A673 (cell line): Measurements from ENCODE around the gene ABCB6. TPM values are rescaled to one million over a fixed set of nuclear protein-coding genes. Genes with fewer than 3 reads are reported as not detected.

Experiments used
- BruUV-seq: library from RNA; stranded (reverse); fragments of 400-500 nt; replicated peaks from 2 replicates; lab custom pipeline; 2021; lab: Mats Ljungman, UMichigan
- CTCF ChIA-PET: fragments of 300-600 bp; sonication (Branson Sonifier 250); formaldehyde crosslinking; loops from one replicate; lab custom pipeline; 2022; ENCODE audit warnings: antibody characterized with exemption; lab: Charles Lee
- POLR2A ChIA-PET: fragments of 300-600 bp; sonication (Branson Sonifier 250); formaldehyde crosslinking; loops from one replicate; lab custom pipeline; 2022; ENCODE audit warnings: antibody characterized with exemption; ENCODE audit not compliant: low non-redundant PET; lab: Charles Lee
- DNase-seq: peaks from one replicate; pipeline ENCODE4 v3.0.0-alpha.2; 2015; ENCODE audit warnings: low spot score
- H3K27ac ChIP-seq: fragments of 200-600 bp; sonication (generic); 2 replicates; pipeline ENCODE4 v1.5.1; 2016; ENCODE audit warnings: mixed run types, low read depth, mild to moderate bottlenecking, mixed read lengths, antibody characterized with exemption, low read length; ENCODE audit not compliant: poor library complexity, severe bottlenecking
- H3K27me3 ChIP-seq: fragments of 200-600 bp; sonication (generic); replicated peaks from 2 replicates; pipeline ENCODE4 v1.6.1; 2017; ENCODE audit warnings: mixed run types, low read depth, mild to moderate bottlenecking, mixed read lengths, antibody characterized with exemption, low read length; ENCODE audit not compliant: insufficient read depth, poor library complexity
- H3K36me3 ChIP-seq: fragments of 200-600 bp; sonication (generic); 2 replicates; pipeline ENCODE4 v1.6.1; 2016; ENCODE audit warnings: mixed run types, mild to moderate bottlenecking, mixed read lengths, antibody characterized with exemption, low read length; ENCODE audit not compliant: insufficient read depth, poor library complexity, severe bottlenecking
- H3K4me1 ChIP-seq: fragments of 200-600 bp; sonication (generic); 2 replicates; pipeline ENCODE4 v1.6.1; 2017; ENCODE audit warnings: mixed run types, mild to moderate bottlenecking, mixed read lengths, antibody characterized with exemption, low read length; ENCODE audit not compliant: insufficient read depth, poor library complexity, severe bottlenecking
- H3K4me3 ChIP-seq: fragments of 200-600 bp; sonication (generic); 2 replicates; pipeline ENCODE4 v1.5.1; 2016; ENCODE audit warnings: low read depth, mixed run types, mild to moderate bottlenecking, mixed read lengths, low read length; ENCODE audit not compliant: poor library complexity, severe bottlenecking
- H3K9me3 ChIP-seq: fragments of 200-600 bp; sonication (generic); 2 replicates; pipeline ENCODE4 v1.6.1; 2016; ENCODE audit warnings: mixed run types, low read depth, mild to moderate bottlenecking, mixed read lengths, antibody characterized with exemption, low read length; ENCODE audit not compliant: poor library complexity, severe bottlenecking
- CTCF ChIP-seq: fragments of 300-800, 200-600 bp; sonication (generic); conservative IDR thresholded peaks from 2 replicates; pipeline ENCODE4 v1.5.1; 2017; ENCODE audit warnings: low read depth, mild to moderate bottlenecking, antibody characterized with exemption, low read length, moderate library complexity, mixed read lengths
- EZH2 ChIP-seq: fragments of 200-600 bp; sonication (generic); IDR thresholded peaks from 2 replicates; pipeline ENCODE4 v1.6.1; 2017; ENCODE audit warnings: borderline replicate concordance, low read depth, mild to moderate bottlenecking, mixed read lengths, antibody characterized with exemption, low read length; ENCODE audit not compliant: poor library complexity, severe bottlenecking
- intact Hi-C: fragments of 100-400 bp; cut with micrococcal nuclease; formaldehyde crosslinking; loops from one replicate; pipeline ENCODE4 v1.10.0; 2022; ENCODE audit not compliant: unreplicated experiment
- total RNA-seq: library from RNA; stranded (reverse); gene quantifications from 2 replicates; pipeline ENCODE4 v1.2.3, GENCODE V29; 2021

ABCB6 gene
- total RNA-seq, 1 experiment from 2014 or later, result 101 TPM

DNA sequence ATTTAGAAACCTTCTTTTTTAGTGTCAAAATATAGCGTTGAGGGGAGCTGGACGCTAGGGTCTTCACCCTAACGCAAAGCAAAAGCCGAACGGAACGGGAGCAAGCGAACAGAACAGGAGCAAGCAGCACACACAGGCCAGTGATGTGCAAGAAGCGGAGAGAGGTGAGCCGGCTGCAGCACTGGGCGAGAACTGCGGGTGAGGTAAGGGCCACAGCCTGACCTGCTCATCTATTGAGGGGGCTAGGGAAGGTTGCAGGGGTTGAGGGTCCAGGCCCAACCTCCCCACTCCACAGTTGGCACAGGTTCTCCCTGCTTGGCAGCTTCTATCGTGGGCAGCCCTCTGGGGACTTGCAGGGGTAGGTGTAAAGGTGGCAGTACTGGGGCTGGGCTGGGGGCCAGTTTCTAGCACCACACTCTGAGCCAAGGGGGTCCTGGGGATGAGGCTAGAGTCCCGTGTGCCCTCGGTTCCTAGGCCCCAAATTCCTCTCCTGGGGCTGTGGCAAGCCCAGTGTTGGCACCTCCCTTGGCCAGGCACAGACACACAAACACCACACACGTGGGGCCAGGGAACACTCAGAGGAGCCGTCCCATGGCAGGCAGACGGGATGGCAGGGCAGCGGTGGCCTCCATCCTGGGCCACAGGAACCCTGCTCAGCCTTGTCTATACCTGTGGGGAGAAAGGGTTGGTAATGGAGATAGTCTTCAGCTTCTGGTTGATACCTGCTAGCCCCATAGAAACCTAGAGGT is 1.2 kb upstream of the ABCB6 start:
- H3K9me3 ChIP-seq, result no peaks in the 10 kb centered on the region
- CTCF ChIA-PET, result no interaction called here
- intact Hi-C loops, result loop anchor here (5.0 kb wide), 1 partner anchor 43 kb away; the partner anchor contains the start of genes CNPPD1 and RETREG2
- DNase-seq, result no peak
- POLR2A ChIA-PET, result no interaction called here
- no peak overlapping the region for H3K27ac ChIP-seq
- H3K4me3 ChIP-seq, result no peak overlapping the region
- TF ChIP-seq CTCF (no peak), EZH2 (no peak)
- H3K27me3 ChIP-seq, result no peaks in the 10 kb centered on the region
- peaks cover 23% of the 10 kb centered on the region for H3K4me1 ChIP-seq
- peaks cover 66% of the 10 kb centered on the region for H3K36me3 ChIP-seq
- BruUV-seq, result no TSS peak

GRCh38 chr2:219218217-219218731 is 484 bp downstream of the ABCB6 start:
- ChIA-PET POLR2A (no interaction called here), CTCF (interaction anchor here (0.6 to 1.0 kb wide), 3 partner anchors 30 to 77 kb away, joined by 4 to 9 read pairs (median 4); no protein-coding TSS in a partner anchor)
- peaks cover 23% of the 10 kb centered on the region for H3K4me1 ChIP-seq
- peak overlapping the region; percentile 66 for H3K4me3 ChIP-seq
- no peaks in the 10 kb centered on the region for H3K9me3 ChIP-seq
- H3K27me3 ChIP-seq, result no peaks in the 10 kb centered on the region
- TF ChIP-seq CTCF, result no peak
- BruUV-seq, result no TSS peak
- H3K27ac ChIP-seq, result peak overlapping the region; percentile 91
- H3K36me3 ChIP-seq, result peaks cover 66% of the 10 kb centered on the region
- intact Hi-C loops, result loop anchor here (5.0 kb wide), 1 partner anchor 41 kb away; the partner anchor contains the start of genes CNPPD1 and RETREG2
- no peak for DNase-seq

- no peak for DNase-seq
- CTCF ChIA-PET, result no interaction called here
- Histone ChIP-seq H3K4me1 (peaks cover 23% of the 10 kb centered on the region), H3K9me3 (no peaks in the 10 kb centered on the region), H3K36me3 (peaks cover 64% of the 10 kb centered on the region), H3K27ac (peak overlapping the region; percentile 91), H3K27me3 (no peaks in the 10 kb centered on the region), H3K4me3 (peak overlapping the region; percentile 66)
- POLR2A ChIA-PET, result interaction anchor here (0.8 kb wide), 1 partner anchor 16 kb away, joined by 5 read pairs; no protein-coding TSS in a partner anchor
- BruUV-seq, result no TSS peak
- no peak for TF ChIP-seq CTCF
- TF ChIP-seq EZH2, result no peak
- intact Hi-C loops, result loop anchor here (5.0 kb wide), 1 partner anchor 39 kb away; the partner anchor contains the start of genes CNPPD1 and RETREG2
These were observed 2.2 kb downstream of the ABCB6 start for GRCh38 chr2:219216535-219216915.
